NT2/D1 (cell line): ENCODE measurements around the gene NLRP1.

Source experiments
- SUZ12 ChIP-seq: IDR thresholded peaks from 2 replicates; pipeline ENCODE4 v1.6.1; 2011; ENCODE audit not compliant: insufficient read length, insufficient read depth; ENCODE audit errors: extremely low read depth
- YY1 ChIP-seq: IDR thresholded peaks from 2 replicates; pipeline ENCODE4 v1.6.1; 2011; ENCODE audit not compliant: insufficient read length, insufficient read depth
- ZNF274 ChIP-seq: IDR thresholded peaks from 2 replicates; pipeline ENCODE4 v1.6.1; 2011; ENCODE audit warnings: mild to moderate bottlenecking, low read depth, low read length

- TF ChIP-seq ZNF274 (no peak), YY1 (no peak), SUZ12 (no peak)
Observed at GRCh38 chr17:5511401-5512225, 72.7 kb downstream of the NLRP1 start.
